Measurements from ENCODE around the gene LRP5. TPM values are rescaled to one million over a fixed set of nuclear protein-coding genes. Genes with fewer than 3 reads are reported as not detected.

LRP5 gene
- total RNA-seq, 1 donor from 2014 or later = 162 TPM

DNA sequence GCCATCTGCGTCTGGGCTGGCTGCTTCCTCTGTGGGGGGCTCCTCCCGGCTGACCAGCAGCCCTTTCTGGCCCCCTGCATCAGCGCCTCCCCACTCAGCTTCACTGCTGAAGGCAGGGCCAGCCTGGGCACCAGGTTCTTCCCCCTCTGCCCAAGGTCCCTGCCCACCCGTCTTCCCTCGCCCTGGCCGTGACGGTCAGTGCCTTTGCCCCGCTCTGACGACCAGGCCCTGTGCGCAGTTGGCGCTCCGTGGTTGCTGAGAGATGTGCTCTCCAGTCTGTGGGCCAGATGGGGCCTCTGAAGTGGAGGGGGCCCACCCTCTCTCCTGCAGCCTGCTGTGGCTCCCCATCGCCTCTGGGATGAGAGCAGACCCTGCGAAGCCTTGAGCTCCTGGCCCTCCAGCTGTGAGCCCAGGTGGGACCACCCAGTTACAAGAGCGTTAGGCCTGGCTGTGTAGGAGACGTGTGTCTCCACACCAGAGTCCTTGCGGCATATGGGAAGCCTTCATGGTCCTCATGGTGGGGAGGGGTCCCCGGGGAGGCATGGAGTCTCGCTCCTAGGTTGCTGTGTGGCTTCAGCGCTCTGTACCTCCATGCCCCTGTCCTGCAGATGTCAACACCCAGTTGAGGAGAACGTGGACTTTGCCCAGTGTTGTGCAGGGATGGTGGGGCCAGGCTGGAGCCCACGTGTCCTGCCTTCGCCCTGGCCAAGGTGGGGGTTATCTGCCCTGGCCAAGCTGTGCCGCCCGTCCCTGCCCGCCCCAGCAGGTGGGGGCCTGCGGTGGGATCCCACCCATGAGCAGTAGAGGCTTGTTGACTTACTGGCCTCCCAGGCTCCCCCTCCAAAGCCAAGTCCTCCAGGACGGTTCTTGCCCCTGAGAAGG, 14.2 kb downstream of the LRP5 start:
- Mint-ChIP-seq H3K4me3 (ENCODE audit: unreplicated experiment) (no peak overlapping the region), H3K9me3 (ENCODE audit: unreplicated experiment) (no peaks in the 10 kb centered on the region), H3K27me3 (ENCODE audit: unreplicated experiment) (no peaks in the 10 kb centered on the region), H3K4me1 (ENCODE audit: unreplicated experiment) (peaks cover 63% of the 10 kb centered on the region), H3K27ac (ENCODE audit: unreplicated experiment) (no peak overlapping the region), H3K36me3 (ENCODE audit: unreplicated experiment) (peaks cover 9% of the 10 kb centered on the region)
- TF ChIP-seq, protein P1, sequence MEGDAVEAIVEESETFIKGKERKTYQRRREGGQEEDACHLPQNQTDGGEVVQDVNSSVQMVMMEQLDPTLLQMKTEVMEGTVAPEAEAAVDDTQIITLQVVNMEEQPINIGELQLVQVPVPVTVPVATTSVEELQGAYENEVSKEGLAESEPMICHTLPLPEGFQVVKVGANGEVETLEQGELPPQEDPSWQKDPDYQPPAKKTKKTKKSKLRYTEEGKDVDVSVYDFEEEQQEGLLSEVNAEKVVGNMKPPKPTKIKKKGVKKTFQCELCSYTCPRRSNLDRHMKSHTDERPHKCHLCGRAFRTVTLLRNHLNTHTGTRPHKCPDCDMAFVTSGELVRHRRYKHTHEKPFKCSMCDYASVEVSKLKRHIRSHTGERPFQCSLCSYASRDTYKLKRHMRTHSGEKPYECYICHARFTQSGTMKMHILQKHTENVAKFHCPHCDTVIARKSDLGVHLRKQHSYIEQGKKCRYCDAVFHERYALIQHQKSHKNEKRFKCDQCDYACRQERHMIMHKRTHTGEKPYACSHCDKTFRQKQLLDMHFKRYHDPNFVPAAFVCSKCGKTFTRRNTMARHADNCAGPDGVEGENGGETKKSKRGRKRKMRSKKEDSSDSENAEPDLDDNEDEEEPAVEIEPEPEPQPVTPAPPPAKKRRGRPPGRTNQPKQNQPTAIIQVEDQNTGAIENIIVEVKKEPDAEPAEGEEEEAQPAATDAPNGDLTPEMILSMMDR (IDR thresholded peaks at IDR 0.05) = no peak
- no peak for DNase-seq (ENCODE audit: extremely low spot score, unreplicated experiment)

DNA sequence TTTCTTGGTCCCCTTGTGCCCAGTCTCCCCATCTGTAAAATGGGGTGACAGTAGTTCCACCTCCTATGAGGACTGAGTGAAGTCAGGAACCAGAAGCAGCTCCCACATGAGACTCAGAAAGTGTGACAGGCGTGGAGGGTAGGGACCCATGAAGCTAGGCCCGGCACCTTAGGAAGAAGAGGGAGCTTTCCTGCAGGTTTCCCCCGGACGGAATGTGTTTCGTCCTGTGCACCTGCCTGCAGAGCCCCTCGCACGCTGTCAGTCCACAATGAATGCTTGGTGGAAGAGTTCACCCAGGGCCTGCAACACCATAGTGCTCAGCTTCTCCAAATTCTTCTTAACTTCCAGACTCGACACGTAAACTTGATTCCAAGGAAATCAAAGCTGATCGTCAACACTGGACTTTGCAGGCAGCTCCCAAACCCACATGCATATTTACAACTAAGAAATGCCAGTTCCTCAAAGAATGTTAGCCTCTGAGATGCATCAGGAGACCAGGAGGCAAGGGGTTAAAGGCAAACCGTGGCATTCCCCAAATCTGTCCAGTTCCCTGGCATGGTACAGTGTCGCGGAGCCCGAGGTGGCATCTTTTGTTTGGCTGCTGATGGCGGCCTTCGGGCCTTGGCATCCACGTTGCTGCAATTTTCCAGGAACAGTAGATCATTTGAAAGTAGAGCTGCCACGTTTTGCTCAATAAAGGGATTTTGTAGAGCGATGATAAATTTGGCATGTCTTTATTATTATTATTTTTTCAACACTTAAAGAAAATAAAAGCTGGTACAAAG, 15.4 kb downstream of the LRP5 start:
- TF ChIP-seq, protein P1 (IDR thresholded peaks at IDR 0.05) = no peak
- DNase-seq (ENCODE audit: extremely low spot score, unreplicated experiment) = no peak
- no peaks in the 10 kb centered on the region for H3K27me3 Mint-ChIP-seq (ENCODE audit: unreplicated experiment)
- peak overlapping the region; percentile 45 for H3K4me3 Mint-ChIP-seq (ENCODE audit: unreplicated experiment)
- peaks cover 60% of the 10 kb centered on the region for H3K4me1 Mint-ChIP-seq (ENCODE audit: unreplicated experiment)
- H3K36me3 Mint-ChIP-seq (ENCODE audit: unreplicated experiment) = peaks cover 4% of the 10 kb centered on the region
- H3K27ac Mint-ChIP-seq (ENCODE audit: unreplicated experiment) = peak overlapping the region; percentile 71
- no peaks in the 10 kb centered on the region for H3K9me3 Mint-ChIP-seq (ENCODE audit: unreplicated experiment)

DNA sequence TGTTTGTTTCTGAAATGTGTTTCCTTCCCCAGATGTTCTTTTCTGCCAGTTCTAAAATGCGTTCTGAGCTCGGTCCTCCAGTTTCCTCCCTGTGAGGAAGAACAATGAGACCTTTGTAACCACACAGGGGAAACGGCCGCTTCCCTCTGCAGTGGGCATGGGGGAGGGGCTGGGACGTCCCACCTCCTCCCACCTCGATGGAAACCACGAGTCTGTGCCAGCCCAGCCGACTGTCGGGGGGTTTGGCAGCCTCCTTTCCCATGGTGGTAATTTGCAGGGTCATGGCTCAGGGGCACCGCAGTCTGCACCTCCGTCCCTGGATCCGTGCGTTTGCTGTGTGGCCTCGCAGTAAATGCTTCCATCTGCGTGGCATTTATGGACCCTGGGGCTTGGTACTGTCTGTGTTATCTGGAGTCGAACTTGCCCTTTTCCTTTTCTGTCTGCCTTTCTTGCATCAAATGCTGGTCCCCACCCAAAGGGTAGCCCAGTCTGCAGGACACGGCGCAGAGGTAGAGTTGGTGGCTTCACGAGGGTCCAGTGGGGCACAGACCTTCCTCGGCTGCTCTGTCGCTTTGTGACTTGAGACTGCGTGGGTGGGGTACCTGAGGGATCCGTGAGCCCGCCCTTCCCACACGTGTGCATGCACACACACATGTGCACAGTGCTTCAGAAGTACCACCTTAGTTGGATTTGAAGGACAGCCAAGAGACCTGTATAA, 16.1 kb downstream of the LRP5 start:
- no peaks in the 10 kb centered on the region for H3K9me3 Mint-ChIP-seq (ENCODE audit: unreplicated experiment)
- no peaks in the 10 kb centered on the region for H3K27me3 Mint-ChIP-seq (ENCODE audit: unreplicated experiment)
- peak overlapping the region; percentile 89 for H3K27ac Mint-ChIP-seq (ENCODE audit: unreplicated experiment)
- no peak for DNase-seq (ENCODE audit: extremely low spot score, unreplicated experiment)
- H3K4me3 Mint-ChIP-seq (ENCODE audit: unreplicated experiment) = no peak overlapping the region
- peaks cover 4% of the 10 kb centered on the region for H3K36me3 Mint-ChIP-seq (ENCODE audit: unreplicated experiment)
- TF ChIP-seq, protein P1 (IDR thresholded peaks at IDR 0.05) = no peak
- peaks cover 65% of the 10 kb centered on the region for H3K4me1 Mint-ChIP-seq (ENCODE audit: unreplicated experiment)

DNA sequence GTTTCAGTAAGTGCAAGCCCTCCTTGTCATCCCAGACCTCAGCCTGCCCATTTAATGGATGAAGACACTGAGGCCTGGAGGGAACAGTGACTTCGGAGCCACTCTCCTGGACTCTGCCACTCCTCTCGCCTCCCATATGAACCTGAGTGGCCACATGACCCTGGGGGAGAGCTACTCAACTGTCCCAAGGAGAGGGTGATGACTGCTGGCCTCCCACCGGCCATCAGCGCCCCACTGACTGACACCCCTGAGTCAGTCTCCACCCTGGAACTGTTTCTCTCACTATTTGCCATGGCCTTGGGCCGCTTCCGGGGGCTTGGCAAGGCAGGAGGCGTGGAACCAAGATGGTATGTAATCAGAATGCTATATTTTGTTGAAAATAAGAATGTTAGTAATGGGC, 17.1 kb downstream of the LRP5 start:
- TF ChIP-seq, protein P1 (IDR thresholded peaks at IDR 0.05) = no peak
- Mint-ChIP-seq H3K4me3 (ENCODE audit: unreplicated experiment) (peak overlapping the region; percentile 30), H3K36me3 (ENCODE audit: unreplicated experiment) (peaks cover 7% of the 10 kb centered on the region), H3K27me3 (ENCODE audit: unreplicated experiment) (no peaks in the 10 kb centered on the region), H3K27ac (ENCODE audit: unreplicated experiment) (peak overlapping the region; percentile 89), H3K9me3 (ENCODE audit: unreplicated experiment) (no peaks in the 10 kb centered on the region), H3K4me1 (ENCODE audit: unreplicated experiment) (peaks cover 66% of the 10 kb centered on the region)
- DNase-seq (ENCODE audit: extremely low spot score, unreplicated experiment) = no peak

All from osteocyte (in vitro differentiated cells).